PFSK-1 (cell line): ENCODE data around the gene LSP1.

ENCODE experiments used
- POLR2AphosphoS5 ChIP-seq: IDR thresholded peaks from 2 replicates; pipeline ENCODE4 v1.6.1; 2012; ENCODE audit warnings: low read depth, mild to moderate bottlenecking, control low read depth, low read length, moderate library complexity
- REST ChIP-seq, 2 experiments: IDR thresholded peaks; 2 replicates each; pipeline versions ENCODE4 v1.6.1 to v1.8.0; 2011 to 2012; ENCODE audit warnings: low read depth in 2 of 2, low read length in 2 of 2, control low read depth in 1 of 2, inconsistent platforms in 1 of 2, mild to moderate bottlenecking in 1 of 2, moderate library complexity in 1 of 2; ENCODE audit not compliant: insufficient read depth in 1 of 2
- SIN3A ChIP-seq: IDR thresholded peaks from 2 replicates; pipeline ENCODE4 v1.6.1; 2012; ENCODE audit warnings: mild to moderate bottlenecking, low read length, moderate library complexity, borderline replicate concordance; ENCODE audit not compliant: insufficient read depth
- TAF1 ChIP-seq: IDR thresholded peaks from 2 replicates; pipeline ENCODE4 v1.6.1; 2012; ENCODE audit warnings: low read length, control low read depth, borderline replicate concordance; ENCODE audit not compliant: insufficient read depth

- no peak for TF ChIP-seq SIN3A
- TF ChIP-seq POLR2AphosphoS5, result no peak
- TF ChIP-seq REST (IDR thresholded peaks at IDR 0.05; ENCODE audit: insufficient read depth in 1 of 2, low read depth in 2 of 2, low read length in 2 of 2), result no peak
- no peak for TF ChIP-seq TAF1
These were observed 77.0 kb downstream of the LSP1 start for GRCh38 chr11:1929621-1930461.
